GM21360 (cell line): ENCODE measurements around the gene ASH1L.
"Not testable (repeated sequence)": the region's sequence is repeated elsewhere in the genome, so short reads cannot be mapped to it uniquely, and the experiment has no call there.

Experiments
- ATAC-seq: cut with Tn5 transposase; IDR thresholded peaks from one replicate; pipeline ENCODE4 v1.9.1; 2021; ENCODE audit warnings: mild to moderate bottlenecking, moderate library complexity; ENCODE audit not compliant: unreplicated experiment

The ASH1L gene

GRCh38 chr1:155455588-155456195 is 106.9 kb downstream of the ASH1L start:
- ATAC-seq, result no peak

GRCh38 chr1:155454096-155454495 is 108.5 kb downstream of the ASH1L start:
- ATAC-seq, result no peak

DNA sequence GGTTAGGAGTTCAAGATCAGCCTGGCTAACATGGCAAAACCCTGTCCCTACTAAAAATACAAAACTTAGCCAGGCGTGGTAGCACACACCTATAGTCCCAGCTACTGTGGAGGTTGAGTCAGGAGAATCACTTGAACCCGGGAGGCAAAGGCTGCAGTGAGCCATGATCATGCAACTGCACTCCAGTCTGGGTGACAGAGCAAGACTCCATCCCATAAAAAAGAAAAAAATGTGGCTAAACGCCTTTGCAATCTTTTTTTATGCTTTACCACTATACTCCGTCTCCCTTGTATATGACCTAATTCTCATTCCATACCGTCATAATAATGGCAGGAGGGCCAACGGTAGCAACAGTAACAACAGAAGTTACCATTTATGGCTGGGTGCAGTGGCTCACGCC is 109.5 kb downstream of the ASH1L start:
- no peak for ATAC-seq

DNA sequence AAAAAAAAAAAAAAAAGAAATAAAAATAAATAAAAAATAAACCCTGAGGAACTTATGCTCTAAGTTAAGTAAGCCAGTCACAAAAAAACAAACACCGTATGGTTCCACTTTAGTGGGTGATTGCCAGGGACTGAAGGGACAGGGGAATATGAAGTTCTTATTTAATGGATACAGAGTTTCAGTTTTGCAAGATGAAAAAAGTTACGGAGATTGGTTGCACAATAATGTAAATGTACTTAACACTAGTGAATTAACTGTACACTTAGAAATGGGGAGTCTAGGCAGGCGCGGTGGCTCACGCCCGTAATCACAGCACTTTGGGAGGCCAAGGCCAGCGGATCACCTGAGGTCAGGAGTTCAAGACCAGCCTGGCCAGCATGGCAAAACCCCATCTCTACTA is 111.4 kb downstream of the ASH1L start:
- no peak for ATAC-seq

DNA sequence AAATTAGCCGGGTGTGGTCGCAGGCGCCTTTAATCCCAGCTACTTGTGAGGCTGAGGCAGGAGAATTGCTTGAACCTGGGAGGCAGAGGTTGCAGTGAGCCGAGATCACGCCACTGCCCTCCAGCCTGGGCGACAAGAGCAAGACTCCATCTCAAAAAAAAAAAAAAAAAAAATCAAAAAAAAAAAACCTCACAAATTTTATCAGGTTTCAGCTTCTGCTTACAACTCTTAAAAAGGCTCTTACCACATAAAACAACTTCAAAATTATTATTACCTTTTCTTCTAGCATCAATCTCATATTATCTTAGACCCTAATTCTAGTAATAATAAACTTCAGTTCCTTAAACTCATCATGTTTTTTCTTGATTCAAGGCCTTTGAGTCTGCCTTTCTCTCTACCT is 120.2 kb downstream of the ASH1L start:
- not testable (repeated sequence) for ATAC-seq

DNA sequence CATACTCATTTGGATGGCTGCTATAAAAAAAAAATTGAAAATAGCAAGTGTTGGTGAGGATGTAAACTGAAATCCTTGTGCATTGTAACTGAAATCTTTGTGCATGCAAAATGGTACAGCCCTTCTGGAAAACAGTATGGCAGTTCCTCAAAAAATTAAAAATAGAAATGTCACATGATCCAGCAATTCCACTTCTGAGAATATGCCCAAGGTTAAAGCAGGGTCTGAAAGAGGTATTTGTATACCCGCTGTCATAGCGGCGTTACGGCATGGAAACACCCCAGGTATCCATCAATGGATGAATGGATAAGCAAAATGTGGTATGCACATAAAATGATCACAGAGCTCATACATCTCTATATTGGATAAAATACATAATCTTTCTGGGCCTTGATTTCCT is 125.2 kb downstream of the ASH1L start:
- ATAC-seq, result no peak

- ATAC-seq, result not testable (repeated sequence)
Measured at GRCh38 chr1:155433831-155434389, 128.7 kb downstream of the ASH1L start.

DNA sequence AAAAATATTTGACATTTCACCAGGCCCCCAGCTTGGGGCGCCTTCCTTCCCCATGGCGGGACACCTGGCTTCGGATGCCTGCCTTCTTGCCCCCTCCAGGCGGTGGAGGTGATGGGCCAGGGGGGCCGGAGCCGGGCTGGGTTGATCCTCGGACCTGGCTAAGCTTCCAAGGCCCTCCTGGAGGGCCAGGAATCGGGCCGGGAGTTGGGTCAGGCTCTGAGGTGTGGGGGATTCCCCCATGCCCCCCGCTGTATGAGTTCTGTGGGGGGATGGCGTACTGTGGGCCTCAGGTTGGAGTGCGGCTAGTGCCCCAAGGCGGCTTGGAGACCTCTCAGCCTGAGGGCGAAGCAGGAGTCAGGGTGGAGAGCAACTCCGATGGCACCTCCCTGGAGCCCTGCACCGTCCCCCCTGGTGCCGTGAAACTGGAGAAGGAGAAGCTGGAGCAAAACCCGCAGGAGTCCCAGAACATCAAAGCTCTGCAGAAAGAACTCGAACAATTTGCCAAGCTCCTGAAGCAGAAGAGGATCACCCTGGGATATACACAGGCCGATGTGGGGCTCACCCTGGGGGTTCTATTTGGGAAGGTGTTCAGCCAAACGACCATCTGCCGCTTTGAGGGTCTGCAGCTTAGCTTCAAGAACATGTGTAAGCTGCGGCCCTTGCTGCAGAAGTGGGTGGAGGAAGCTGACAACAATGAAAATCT is 129.3 kb downstream of the ASH1L start:
- not testable (repeated sequence) for ATAC-seq

- ATAC-seq, result no peak
Measured at GRCh38 chr1:155424091-155424490, 138.5 kb downstream of the ASH1L start.

DNA sequence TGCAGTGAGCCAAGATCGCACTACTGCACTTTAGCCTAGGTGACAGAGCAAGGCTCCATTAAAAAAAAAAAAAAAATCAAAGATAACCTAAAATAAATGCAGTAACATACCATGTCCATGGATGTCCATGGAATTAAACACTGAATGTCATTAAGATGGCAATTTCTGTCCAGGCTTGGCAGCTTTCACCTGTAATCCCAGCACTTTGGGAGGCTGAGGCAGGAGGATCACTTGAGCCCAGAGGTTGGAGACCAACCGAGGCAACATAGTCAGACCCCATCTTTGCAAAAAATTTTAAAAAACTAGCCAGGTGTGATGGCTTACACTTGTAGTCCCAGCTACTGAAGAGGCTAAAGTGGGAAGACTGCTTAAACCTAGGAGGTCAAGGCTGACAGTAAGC is 141.8 kb downstream of the ASH1L start:
- ATAC-seq, result no peak

DNA sequence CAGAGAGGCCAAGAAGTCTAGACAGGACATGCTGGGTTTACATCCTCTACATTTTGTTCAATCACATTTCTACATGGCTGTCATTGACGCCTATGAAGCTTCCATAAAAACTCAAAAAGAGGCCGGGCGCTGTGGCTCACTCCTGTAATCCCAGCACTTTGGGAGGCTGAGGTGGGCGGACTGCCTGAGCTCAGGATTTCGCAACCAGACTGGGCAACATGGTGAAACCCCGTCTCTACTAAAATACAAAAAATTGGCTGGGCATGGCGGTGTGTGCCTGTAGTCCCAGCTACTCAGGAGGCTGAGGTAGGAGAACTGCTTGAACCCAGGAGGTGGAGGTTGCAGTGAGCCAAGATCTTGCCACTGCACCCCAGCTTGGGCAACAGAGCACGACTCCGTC is 150.8 kb downstream of the ASH1L start:
- not testable (repeated sequence) for ATAC-seq

DNA sequence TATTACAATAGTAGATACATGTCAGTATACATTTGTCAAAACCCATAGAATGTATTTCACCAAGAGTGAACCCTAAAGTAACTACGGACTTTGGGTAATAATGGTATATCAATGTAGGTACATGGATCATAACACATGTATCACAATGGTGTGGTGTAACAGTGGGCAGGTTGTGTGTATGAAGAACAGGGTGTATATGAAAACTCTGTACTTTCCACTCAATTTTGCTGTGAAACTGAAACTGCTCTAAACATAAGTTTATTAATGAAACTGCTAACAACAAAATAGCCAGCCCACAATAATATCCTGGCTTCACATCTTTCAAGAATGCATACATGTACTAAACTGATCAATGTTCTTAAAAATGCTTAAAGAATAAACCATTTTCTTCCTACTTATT is 151.7 kb downstream of the ASH1L start:
- no peak for ATAC-seq

DNA sequence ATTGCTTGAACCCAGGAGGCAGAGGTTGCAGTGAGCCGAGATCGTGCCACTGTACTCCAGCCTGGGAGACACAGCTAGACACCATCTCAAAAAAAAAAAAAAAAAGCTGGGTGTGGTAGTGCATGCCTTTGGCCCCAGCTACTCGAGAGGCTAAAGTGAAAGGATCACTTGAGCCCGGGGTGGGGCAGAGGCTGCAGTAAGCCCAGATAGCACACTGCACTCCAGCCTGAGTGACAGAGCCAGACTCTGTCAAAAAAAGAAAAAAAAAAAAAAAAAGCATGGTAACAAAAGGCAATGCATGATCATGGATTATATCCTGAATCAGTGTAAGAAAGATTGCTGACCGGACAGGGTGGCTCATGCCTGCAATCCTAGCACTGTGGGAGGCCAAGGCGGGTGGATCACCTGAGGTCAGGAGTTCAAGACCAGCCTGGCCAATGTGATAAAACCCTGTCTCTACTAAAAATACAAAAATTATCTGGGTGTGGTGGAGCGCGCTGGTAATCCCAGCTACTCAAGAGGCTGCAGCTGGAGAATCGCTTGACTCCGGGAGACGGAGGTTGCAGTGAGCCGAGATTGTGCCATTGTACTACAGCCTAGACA is 165.6 kb downstream of the ASH1L start:
- no peak for ATAC-seq

DNA sequence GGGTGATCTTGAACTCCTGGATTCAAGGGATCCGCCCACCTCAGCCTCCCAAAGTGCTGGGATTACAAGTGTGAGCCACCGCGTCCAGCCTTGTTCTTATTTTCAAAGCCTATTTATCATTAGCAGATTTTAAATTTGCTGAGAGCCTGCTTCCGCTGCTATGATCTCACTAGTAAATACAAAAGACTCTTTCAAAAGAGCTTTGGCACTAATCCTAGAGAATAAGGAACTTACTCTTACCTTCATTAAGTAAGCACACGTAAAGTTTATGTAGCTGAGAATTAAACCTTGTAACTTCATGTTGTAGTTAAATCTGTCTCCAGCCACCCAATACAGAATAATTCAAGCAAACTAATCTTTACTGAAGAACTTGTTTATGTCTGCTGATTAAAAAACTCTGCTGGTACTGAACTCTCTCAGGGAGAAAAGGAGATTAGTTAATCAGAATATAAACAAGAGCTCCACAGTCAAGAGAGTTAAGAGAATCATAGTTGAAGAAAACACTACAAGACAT is 169.6 kb downstream of the ASH1L start:
- no peak for ATAC-seq

DNA sequence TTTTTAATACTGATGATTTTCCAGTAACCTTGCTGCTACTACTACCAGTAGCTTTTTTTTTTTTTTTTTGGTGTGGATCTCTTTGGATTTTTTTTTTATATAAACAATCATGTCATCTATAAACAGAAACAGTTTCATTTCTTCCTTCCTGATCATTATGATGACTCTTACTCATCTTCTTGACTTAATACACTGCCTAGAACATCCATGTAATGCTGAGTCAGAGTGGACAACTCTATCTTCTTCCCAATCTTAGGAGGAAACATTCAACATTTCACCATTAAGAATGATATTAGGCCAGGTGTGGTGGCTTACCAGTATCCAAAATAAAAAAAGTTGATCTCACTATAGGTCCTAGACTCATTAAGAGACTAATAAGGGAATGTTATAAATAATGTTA is 172.8 kb downstream of the ASH1L start:
- ATAC-seq, result no peak

DNA sequence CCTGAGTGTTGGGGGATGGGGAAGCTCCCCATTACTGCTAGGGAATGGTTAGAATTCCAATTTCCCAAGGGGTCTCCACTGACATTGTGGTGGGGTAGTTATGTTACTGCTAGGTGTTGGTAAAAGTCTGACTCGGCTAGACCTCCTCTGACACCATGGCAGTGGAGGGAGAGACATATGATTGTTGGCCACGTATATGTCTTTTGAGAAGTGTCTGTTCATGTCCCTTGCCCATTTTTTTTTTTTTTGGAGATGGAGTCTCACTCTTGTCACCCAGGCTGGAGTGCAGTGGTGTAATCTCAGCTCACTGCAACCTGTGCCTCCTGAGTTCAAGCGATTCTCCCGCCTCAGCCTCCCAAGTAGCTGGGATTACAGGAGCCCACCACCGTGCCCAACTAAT is 176.8 kb downstream of the ASH1L start:
- not testable (repeated sequence) for ATAC-seq

DNA sequence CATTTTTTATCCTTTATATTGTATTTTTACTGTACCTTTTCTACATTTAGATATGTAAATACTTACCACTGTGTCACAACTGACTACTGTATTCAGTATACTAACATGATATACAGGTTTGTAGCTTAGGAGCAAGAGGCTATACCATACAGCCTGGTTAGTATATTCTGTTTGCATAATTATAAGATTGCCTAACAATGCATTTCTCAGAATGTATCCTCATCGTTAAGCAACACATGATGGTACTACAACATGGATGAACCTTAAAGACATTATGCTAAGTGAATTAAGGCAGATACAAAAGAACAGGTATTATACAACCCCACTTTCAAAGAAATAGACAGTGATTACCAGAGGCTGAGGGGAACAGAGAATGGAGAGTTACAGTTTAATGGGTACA is 179.2 kb downstream of the ASH1L start:
- ATAC-seq, result no peak

- no peak for ATAC-seq
Measured at GRCh38 chr1:155379631-155380090, 182.9 kb downstream of the ASH1L start.

DNA sequence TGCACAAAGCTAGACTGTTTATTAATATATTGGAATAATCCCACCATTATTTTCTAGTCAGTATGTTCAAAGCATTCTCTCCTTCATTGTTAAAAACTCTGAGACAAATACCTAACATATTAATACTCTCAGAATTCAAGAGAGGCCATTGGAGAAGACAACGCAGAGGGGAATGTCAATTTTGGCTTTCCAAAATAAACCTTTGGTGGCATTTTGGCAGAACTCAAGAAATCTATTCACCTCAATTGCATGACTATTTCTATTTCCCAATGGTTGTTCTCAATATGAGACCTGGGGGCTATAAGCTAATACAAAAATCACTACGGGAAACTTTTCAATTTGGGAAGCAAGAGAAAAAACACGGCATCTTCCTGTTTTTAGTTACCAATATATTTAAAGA is 183.4 kb downstream of the ASH1L start:
- no peak for ATAC-seq

DNA sequence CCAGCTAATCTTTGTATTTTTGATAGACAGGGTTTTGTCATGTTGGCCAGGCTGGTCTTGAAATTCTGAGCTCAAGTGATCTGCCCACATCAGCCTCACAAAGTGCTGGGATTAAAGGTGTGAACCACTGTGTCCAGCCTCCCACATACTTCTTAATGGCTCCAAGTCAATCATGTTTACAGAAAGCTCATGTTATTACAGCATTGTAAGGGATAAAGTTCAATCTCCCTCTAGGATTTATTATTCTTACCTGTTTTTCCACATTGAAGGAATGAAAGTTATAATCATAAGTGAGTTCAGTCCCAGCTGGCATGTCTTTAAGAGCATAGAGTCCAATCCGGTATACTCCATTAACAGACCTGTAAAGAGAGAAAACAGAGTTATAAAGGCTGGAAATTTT is 202.6 kb downstream of the ASH1L start:
- no peak for ATAC-seq

DNA sequence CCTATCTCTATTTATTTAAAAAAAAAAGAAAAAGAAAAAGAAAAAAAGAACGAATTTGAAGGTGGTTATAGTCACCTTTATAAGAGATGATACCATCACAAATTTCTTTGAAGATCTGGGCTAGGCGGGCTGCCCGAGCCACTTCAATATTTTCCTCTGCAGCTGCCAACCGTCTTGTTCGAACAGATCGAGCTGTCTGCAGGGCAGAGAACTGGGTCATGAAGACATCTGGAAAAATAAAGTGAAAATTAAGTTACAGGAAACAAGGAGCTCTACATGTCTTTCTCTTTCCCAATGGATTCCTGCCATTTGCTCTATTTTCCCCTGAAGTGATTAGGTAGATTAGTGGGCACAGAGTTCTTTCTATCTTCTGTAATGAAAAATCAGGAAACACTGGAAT is 210.0 kb downstream of the ASH1L start:
- no peak for ATAC-seq

DNA sequence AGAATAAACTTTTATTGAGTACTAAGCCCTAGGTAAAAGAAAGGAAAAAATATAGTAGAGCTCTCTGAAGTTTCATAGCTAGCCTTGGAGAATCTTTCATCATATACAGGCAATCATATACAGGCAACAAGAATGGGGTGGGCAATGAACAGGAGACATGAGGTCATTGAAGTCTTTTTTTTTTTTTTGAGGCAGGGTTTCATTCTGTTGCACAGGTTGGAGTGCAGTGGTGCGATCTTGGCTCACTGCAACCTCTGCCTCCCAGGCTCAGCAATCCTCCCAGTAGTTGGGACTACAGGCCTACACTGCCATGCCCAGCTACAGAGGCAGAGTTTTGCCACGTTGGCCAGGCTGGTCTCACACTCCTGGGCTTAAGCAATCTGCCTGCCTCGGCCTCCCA is 219.8 kb downstream of the ASH1L start:
- no peak for ATAC-seq
